GM21390 (cell line): ENCODE measurements around the gene ISM1.

Source experiments
- ATAC-seq: cut with Tn5 transposase; IDR thresholded peaks from one replicate; pipeline ENCODE4 v1.9.1; 2021; ENCODE audit not compliant: unreplicated experiment

The ISM1 gene

GRCh38 chr20:13278812-13279570, 57.9 kb downstream of the ISM1 start:
- no peak for ATAC-seq

DNA sequence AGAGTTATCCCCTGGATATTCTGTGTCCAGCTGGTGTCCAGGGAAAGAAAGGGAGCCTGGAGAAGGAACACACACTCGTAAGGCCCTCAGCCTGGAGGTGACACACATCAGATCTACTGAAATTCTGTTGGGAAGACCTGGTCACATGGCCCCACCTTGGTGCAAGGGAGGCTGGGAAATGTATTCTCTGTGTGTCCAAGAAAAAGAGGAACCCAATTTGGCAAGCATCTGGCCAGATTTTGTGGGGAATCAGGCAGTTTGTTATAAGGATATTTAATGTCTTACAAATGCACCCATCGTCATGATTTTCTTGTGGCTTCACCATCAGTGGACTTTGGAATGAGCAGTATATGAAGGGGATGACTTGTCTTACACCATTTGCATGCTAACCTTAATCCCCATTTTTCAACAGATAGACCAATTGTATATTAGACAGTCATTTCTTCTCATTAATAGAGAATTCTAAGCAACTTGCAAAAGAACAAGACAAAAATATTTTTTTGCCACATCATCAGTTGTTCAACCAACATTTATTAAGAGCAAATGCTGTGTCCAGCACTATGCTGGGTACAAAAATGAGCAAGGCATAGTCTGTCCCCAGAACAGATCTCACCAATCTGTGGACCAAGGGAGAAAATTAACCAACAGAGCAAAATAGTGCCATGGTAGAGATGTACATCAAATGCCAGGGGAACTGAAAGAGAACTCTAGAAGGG, 59.7 kb downstream of the ISM1 start:
- ATAC-seq: no peak

DNA sequence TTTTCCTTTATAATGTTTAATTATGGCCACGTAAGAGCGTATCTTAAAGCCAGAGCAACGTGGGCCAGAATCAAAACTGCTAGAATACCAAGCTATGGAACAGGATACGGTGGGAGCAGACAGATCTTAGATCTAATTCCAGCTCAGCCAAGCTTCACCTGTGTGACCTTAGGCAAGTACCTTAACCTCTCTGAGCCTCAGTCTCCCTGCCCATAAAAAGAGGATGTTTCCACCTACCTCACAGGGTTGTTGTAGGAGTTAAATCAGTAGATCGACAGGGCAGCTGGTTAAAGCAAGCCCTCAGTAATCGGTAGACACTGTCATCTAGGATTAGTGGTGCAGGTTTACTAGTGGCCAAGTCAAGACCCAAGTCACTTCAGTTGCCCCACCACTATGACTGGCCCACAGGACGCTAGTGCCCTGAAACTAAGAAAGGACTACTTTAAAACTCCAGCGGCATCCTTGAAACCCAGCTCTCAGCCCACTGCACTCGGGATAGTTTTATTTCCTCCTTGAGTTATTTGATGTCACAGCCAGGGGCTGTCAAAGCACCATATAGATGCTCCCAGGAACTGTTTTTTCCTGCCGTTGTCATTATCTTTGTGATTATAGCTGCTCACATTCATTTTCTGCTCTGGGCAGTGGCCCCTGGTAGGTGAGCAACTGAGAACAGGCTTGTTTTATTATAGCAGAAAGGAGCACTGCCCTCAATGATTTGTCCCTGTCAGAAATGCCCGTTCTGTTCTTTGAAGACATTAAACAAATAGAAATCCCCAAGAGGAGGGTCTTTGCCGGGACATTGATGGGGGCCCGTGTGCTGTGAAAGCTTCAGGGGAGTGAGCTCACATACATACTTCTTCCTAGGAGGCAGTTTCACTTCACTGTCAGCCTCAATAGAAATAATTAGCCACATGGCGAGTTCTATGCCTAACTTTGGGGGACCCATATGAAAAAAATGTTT, 63.1 kb downstream of the ISM1 start:
- ATAC-seq: no peak

DNA sequence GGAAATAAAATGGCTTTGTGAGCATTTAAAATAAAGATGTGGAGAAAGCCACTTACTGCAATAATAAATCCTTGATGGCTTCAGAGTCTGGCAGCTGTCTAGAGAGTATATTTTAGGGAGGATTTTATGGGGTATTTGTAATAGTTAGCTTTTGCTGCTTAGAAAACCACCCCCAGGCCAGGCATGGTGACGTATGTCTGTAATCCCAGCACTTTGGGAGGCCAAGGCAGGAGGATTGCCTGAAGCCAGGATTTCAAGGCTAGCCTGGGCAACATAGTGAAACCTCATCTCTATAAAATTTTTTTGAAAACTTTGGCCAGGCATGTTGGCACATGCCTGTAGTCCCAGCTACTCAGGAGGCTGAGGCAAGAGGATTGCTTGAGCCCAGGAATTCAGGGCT, 63.8 kb downstream of the ISM1 start:
- ATAC-seq: no peak

GRCh38 chr20:13285408-13285807, 64.3 kb downstream of the ISM1 start:
- no peak for ATAC-seq

DNA sequence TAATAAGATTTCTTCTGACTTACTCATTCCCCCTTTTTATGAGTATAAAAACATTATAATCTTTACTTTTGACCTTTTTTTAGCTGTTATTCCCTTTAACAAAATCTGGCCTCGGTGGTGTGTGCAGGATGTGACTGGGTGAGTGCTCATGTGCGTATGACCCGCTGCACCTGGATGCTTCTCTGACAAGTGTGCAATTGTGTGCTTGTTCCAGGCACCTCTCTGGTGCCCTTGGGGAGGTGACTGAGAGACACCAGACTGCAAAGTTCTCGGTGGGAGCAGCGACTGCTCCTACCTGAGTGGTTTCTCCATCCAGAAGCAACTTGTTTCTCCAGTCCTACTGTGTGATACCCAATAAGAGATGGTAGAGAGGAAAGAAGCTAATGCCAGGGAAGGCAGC, 65.0 kb downstream of the ISM1 start:
- ATAC-seq: no peak

- no peak for ATAC-seq
Measured at GRCh38 chr20:13286607-13287006, 65.5 kb downstream of the ISM1 start.

- ATAC-seq: no peak
Measured at GRCh38 chr20:13288357-13288756, 67.3 kb downstream of the ISM1 start.

DNA sequence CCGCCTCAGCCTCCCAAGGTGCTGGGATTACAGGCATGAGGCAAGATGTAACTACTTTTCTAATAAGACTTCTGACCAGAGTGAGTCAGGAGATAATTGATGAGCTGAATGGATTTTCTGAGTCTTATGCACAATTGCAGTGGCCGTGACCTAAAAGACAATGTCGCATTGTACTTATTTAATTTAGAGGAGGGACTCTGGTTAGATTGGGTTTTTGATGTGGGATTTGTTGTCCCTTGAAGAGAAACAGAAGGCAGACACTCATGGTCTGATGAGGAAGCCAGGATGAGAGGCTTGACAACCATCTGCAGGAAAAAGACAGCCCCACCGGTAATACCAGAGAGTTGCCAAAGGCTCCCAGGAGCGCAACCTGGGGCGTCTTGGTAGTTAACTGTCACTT, 68.0 kb downstream of the ISM1 start:
- ATAC-seq: no peak

GRCh38 chr20:13290724-13291123, 69.7 kb downstream of the ISM1 start:
- ATAC-seq: no peak

DNA sequence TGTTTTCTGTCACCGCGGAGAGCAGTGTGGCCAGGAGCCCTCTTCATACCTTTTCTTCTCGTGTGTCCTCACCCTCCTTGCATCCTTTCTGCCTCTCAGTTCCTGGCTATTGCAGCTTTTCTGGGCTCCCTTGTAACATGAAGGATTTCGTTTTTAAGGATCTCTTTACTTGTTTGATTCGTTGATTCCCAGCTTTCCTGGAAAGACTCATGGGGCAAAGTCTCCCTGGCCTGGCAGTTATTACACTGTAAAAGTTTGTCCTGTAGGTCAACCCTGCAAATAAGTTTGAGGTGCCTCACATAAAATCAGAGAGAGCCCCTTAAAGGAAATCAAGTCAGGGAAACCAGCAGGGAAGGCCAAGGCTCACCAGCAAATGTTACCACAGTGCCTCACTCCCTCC, 70.1 kb downstream of the ISM1 start:
- ATAC-seq: no peak

GRCh38 chr20:13292201-13292885, 71.3 kb downstream of the ISM1 start:
- no peak for ATAC-seq

DNA sequence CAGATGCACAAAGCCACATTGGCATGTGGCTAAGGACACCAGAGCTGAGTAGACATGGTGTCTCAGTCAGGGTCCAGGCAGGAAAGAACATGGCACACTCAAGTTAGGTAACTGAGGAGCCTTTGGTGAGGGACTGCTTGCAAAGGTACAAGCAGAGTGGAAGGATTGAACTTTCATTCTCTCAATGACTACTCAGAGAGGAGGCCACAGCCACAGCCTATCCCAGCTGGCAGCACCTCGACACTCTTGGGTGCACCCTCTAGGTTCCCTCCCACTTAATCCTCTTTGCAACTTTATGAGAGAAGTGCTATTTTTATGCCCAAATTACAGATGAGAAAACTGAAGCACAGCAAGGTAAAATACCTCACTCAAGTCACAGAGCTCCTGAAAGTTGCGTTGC, 73.4 kb downstream of the ISM1 start:
- ATAC-seq: no peak

- ATAC-seq: no peak
Measured at GRCh38 chr20:13295637-13296036, 74.6 kb downstream of the ISM1 start.

DNA sequence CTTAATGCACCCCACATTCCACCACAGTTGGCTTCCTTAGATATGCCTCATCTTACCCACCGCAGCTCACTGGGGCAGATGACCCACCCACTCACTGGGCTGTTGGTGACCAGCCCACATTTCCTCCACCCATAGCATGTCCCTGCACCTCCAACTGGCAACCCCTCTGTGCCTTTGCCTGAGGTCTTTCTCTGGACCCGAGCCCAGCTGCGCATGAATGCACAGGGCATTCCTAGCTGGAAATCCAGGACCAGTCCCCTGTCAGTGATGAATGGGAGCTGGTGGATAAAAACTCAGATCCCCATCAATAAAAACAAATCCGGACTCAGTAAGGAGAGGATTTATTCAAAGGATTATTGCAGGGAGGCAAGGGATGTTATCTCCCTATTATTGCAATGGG, 75.0 kb downstream of the ISM1 start:
- no peak for ATAC-seq

- no peak for ATAC-seq
Measured at GRCh38 chr20:13297147-13297899, 76.2 kb downstream of the ISM1 start.

- no peak for ATAC-seq
Measured at GRCh38 chr20:13298692-13299373, 77.8 kb downstream of the ISM1 start.

- ATAC-seq: no peak
Measured at GRCh38 chr20:13299401-13299800, 78.3 kb downstream of the ISM1 start.

DNA sequence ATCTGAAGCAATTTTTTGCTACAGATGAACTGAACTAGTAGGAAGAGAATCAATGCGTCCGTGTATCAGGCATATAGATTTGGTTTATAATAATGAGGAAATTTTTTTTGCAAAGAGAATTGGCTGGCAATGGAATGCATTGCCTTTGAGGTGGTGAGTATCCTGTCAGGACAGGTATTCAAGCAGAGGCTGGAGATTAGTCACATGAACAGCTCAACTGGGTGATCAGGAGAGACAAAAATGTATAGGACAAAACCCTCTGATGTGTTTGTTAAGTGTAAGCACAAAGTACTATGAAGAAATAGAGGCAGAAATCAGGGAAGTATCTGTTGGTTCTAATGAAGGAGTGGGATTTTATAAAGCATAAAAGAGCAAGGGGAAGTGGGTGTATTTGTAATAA, 80.5 kb downstream of the ISM1 start:
- no peak for ATAC-seq
